ENCODE results near the gene LRRC75A.

Gene LRRC75A

DNA sequence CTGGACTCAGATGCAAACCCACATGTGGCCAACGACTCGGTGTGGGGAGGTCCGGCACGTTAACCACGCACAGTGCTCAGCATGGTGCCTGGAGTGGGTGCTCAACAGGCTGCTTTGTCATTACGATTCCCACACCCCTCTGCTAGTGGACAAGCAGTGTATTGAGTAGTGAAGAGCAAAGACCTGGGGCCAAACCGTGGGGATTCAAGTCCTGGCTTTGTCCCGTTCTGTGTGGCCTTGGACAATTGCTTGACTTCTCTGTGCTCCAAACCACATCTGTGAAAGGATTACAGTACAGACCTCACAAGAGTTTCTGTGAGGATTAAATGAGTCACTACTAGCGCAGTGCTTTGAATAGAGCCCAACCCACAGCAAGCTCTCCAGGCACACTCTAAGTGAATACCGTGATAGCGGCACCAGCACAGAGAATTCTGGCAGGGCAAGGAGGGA is 42.8 kb downstream of the LRRC75A start:
- H3K9me2 ChIP-seq (ENCODE audit: low read depth, low read length) = no peaks in the 10 kb centered on the region
- no peaks in the 10 kb centered on the region for H3F3A ChIP-seq (ENCODE audit: insufficient read depth, low read length)
- no peak overlapping the region for H3K4me2 ChIP-seq (ENCODE audit: low read length)
- H3K36me3 ChIP-seq (ENCODE audit: insufficient read depth, low read length) = peaks cover 57% of the 10 kb centered on the region
- no peak overlapping the region for H3K9ac ChIP-seq (ENCODE audit: low read length)
- H3K9me3 ChIP-seq (ENCODE audit: low read length) = no peaks in the 10 kb centered on the region
- H3K27ac ChIP-seq (ENCODE audit: low read depth, low read length, poor library complexity, severe bottlenecking) = no peak overlapping the region
- H3K4me3 ChIP-seq (ENCODE audit: low read depth, low read length, poor library complexity, severe bottlenecking) = no peak overlapping the region
- no peaks in the 10 kb centered on the region for H3K79me2 ChIP-seq (ENCODE audit: insufficient read depth, low read length)
- no peak for TF ChIP-seq EZH2 (IDR thresholded peaks at IDR 0.05; ENCODE audit: borderline replicate concordance, low read length)
- TF ChIP-seq, protein P1, sequence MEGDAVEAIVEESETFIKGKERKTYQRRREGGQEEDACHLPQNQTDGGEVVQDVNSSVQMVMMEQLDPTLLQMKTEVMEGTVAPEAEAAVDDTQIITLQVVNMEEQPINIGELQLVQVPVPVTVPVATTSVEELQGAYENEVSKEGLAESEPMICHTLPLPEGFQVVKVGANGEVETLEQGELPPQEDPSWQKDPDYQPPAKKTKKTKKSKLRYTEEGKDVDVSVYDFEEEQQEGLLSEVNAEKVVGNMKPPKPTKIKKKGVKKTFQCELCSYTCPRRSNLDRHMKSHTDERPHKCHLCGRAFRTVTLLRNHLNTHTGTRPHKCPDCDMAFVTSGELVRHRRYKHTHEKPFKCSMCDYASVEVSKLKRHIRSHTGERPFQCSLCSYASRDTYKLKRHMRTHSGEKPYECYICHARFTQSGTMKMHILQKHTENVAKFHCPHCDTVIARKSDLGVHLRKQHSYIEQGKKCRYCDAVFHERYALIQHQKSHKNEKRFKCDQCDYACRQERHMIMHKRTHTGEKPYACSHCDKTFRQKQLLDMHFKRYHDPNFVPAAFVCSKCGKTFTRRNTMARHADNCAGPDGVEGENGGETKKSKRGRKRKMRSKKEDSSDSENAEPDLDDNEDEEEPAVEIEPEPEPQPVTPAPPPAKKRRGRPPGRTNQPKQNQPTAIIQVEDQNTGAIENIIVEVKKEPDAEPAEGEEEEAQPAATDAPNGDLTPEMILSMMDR (IDR thresholded peaks at IDR 0.05; ENCODE audit: low read length) = no peak
- no peaks in the 10 kb centered on the region for H3K27me3 ChIP-seq (ENCODE audit: insufficient read depth, low read length)
- no peaks in the 10 kb centered on the region for H4K20me1 ChIP-seq (ENCODE audit: insufficient read depth, low read length)
- no peak overlapping the region for H2AFZ ChIP-seq (ENCODE audit: low read length)
- H3K4me1 ChIP-seq (ENCODE audit: insufficient read depth, low read length, severe bottlenecking) = no peaks in the 10 kb centered on the region

DNA sequence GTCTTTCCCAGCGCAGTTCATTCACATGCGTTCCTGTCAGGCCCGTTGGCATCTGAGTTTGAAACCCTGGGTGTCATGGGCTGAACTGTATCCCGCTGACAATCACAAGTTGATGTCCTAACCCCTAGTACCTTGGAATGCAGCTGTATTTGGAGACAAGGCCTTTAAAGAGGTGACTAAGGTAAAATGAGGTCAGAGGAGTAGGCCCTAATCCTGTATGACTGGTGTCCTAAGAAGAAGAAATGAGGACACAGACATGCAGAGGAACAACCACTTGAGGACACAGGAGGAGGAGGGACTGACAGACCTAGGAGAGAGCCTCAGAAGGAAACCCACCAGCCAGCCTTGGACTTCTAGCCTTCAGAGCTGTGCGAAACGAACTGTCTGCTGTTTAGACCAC is 43.5 kb downstream of the LRRC75A start:
- H3K4me3 ChIP-seq (ENCODE audit: low read depth, low read length, poor library complexity, severe bottlenecking) = no peak overlapping the region
- no peaks in the 10 kb centered on the region for H3F3A ChIP-seq (ENCODE audit: insufficient read depth, low read length)
- no peak overlapping the region for H3K4me2 ChIP-seq (ENCODE audit: low read length)
- H3K4me1 ChIP-seq (ENCODE audit: insufficient read depth, low read length, severe bottlenecking) = no peaks in the 10 kb centered on the region
- H3K36me3 ChIP-seq (ENCODE audit: insufficient read depth, low read length) = peaks cover 63% of the 10 kb centered on the region
- H3K27me3 ChIP-seq (ENCODE audit: insufficient read depth, low read length) = no peaks in the 10 kb centered on the region
- no peak for TF ChIP-seq EZH2 (IDR thresholded peaks at IDR 0.05; ENCODE audit: borderline replicate concordance, low read length)
- TF ChIP-seq, protein P1 (IDR thresholded peaks at IDR 0.05; ENCODE audit: low read length) = no peak
- H4K20me1 ChIP-seq (ENCODE audit: insufficient read depth, low read length) = no peaks in the 10 kb centered on the region
- no peak overlapping the region for H2AFZ ChIP-seq (ENCODE audit: low read length)
- H3K79me2 ChIP-seq (ENCODE audit: insufficient read depth, low read length) = no peaks in the 10 kb centered on the region
- H3K9ac ChIP-seq (ENCODE audit: low read length) = no peak overlapping the region
- no peak overlapping the region for H3K27ac ChIP-seq (ENCODE audit: low read depth, low read length, poor library complexity, severe bottlenecking)
- H3K9me2 ChIP-seq (ENCODE audit: low read depth, low read length) = no peaks in the 10 kb centered on the region
- H3K9me3 ChIP-seq (ENCODE audit: low read length) = no peaks in the 10 kb centered on the region

DNA sequence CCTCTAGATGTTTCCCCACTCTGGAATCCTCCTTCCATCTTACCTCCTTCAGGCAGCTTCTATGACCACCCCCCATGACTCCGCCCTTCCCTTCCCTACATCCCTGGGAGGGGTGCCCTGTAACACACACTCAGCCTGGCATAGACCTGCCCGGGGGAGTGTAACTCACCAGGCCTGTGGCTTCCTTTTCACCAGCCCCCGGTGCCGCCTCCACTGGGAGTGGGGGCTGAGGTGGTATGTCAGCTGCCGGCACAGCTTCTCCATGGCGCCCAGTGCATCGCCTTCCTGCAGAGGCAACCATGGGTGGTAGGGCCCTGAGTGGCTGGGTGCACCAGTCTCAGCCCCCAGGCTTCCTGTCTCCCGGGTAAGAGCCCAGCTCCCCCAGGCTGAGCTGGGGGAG is 44.3 kb downstream of the LRRC75A start:
- Histone ChIP-seq H3K4me1 (ENCODE audit: insufficient read depth, low read length, severe bottlenecking) (peaks cover 3% of the 10 kb centered on the region), H3K9me2 (ENCODE audit: low read depth, low read length) (no peaks in the 10 kb centered on the region), H3K9me3 (ENCODE audit: low read length) (no peaks in the 10 kb centered on the region), H3K36me3 (ENCODE audit: insufficient read depth, low read length) (peaks cover 71% of the 10 kb centered on the region), H3K27me3 (ENCODE audit: insufficient read depth, low read length) (no peaks in the 10 kb centered on the region), H3K27ac (ENCODE audit: low read depth, low read length, poor library complexity, severe bottlenecking) (no peak overlapping the region), H3K4me3 (ENCODE audit: low read depth, low read length, poor library complexity, severe bottlenecking) (no peak overlapping the region), H2AFZ (ENCODE audit: low read length) (no peak overlapping the region), H3K79me2 (ENCODE audit: insufficient read depth, low read length) (no peaks in the 10 kb centered on the region), H3K9ac (ENCODE audit: low read length) (no peak overlapping the region), H3F3A (ENCODE audit: insufficient read depth, low read length) (no peaks in the 10 kb centered on the region), H3K4me2 (ENCODE audit: low read length) (no peak overlapping the region), H4K20me1 (ENCODE audit: insufficient read depth, low read length) (no peaks in the 10 kb centered on the region)
- TF ChIP-seq, protein P1 (IDR thresholded peaks at IDR 0.05; ENCODE audit: low read length) = no peak
- no peak for TF ChIP-seq EZH2 (IDR thresholded peaks at IDR 0.05; ENCODE audit: borderline replicate concordance, low read length)
